C4-2B (cell line): ENCODE measurements around the gene SLFN5.

Source experiments
- ZFX ChIP-seq: fragments of 450-650 bp; IDR thresholded peaks from 2 replicates; pipeline ENCODE4 v1.6.1; 2017
- TF ChIP-seq, protein P1 (sequence below): fragments of 450-650 bp; conservative IDR thresholded peaks from 2 replicates; pipeline ENCODE4 v1.5.1; 2017; ENCODE audit warnings: mild to moderate bottlenecking

DNA sequence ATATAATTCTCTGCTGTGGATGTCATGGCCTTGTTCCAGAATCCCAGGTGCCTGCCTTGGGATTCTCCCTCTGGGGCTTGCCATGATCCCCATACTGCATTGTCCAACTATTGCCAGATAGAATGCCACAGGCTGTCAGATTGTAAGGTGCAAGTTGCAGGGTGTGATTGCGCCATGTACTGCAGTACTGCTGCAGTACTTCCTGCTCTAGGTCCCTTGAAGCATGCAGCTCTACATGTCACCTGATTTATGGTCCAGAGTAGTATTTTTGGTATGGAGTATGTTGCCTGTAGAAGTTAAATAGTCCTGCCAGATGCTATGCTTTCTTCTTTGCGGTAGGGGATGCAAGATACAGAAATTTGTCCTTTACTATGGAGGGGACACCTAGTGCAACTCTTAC lies 7.0 kb upstream of the SLFN5 start:
- TF ChIP-seq, protein P1, sequence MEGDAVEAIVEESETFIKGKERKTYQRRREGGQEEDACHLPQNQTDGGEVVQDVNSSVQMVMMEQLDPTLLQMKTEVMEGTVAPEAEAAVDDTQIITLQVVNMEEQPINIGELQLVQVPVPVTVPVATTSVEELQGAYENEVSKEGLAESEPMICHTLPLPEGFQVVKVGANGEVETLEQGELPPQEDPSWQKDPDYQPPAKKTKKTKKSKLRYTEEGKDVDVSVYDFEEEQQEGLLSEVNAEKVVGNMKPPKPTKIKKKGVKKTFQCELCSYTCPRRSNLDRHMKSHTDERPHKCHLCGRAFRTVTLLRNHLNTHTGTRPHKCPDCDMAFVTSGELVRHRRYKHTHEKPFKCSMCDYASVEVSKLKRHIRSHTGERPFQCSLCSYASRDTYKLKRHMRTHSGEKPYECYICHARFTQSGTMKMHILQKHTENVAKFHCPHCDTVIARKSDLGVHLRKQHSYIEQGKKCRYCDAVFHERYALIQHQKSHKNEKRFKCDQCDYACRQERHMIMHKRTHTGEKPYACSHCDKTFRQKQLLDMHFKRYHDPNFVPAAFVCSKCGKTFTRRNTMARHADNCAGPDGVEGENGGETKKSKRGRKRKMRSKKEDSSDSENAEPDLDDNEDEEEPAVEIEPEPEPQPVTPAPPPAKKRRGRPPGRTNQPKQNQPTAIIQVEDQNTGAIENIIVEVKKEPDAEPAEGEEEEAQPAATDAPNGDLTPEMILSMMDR, result no peak
- TF ChIP-seq ZFX, result no peak
